Measurements from ENCODE around the gene CRB3. TPM values are rescaled to one million over a fixed set of nuclear protein-coding genes. Genes with fewer than 3 reads are reported as not detected.
A peak's percentile ranks its signal among the peaks of the same experiment; 100 is the strongest.

The CRB3 gene
- total and polyA plus RNA-seq, 4 experiments from 2014 or later, result 4.2 to 10.3 (median 4.7) TPM

DNA sequence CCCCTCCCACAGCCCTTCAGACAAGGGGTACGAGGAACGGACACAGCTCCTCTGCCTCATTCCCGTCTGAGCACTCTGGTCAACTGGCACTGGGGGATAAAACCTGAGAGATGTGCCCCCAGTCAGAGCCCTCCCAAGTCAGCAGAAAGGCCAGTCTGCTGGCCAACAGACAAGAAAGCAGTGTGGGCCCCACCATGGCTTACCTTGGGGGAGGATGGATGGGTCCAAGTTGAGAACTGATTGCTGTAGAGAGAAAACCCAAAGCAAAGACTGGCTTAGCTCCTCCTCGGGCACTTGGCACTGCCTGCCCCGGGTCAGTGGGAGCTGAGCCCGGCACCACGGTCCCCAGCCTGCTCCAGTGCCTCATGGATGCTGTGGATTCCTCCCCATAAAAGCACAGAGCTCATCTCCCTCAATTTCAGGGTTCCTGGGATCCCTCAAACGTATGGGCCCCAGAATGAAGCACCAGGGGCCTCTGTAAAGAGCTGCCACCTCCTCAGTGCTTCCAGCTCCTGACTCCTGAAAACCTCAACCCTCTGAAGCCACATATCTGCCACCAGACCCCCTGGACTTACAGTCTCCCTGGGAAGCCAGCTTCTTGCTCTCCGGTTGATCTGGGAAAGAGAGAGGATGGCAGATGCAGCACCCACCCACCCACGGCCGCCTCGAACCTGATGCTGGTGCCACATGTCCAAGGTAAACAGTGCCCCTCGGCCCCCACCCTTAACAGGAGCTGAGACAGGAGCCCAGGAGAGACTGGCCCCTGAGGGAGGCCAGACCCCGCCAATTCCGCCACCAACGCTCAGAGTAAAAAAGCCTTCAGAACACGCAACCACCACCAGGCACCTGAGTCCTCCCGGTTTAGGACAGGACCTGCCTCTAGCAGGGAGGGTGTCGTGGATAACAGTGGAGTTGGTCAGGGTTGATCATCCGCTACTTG lies 42.7 kb upstream of the CRB3 start:
- Histone ChIP-seq H3K27me3 (ENCODE audit: insufficient read depth, low read length) (no peaks in the 10 kb centered on the region), H3K4me3 (ENCODE audit: low read length in 2 of 2) (no peak overlapping the region), H3K4me1 (ENCODE audit: insufficient read depth, low read length) (peaks cover 37% of the 10 kb centered on the region), H3K9me3 (ENCODE audit: control insufficient read depth in 1 of 2, low read length in 2 of 2) (no peaks in the 10 kb centered on the region), H3K27ac (ENCODE audit: low read depth, low read length) (no peak overlapping the region), H3K36me3 (ENCODE audit: insufficient read depth, low read length) (peaks cover 62% of the 10 kb centered on the region)
- Mint-ChIP-seq H3K4me3 (peak overlapping the region in 1 of 8 donors; percentile 39), H3K4me1 (peaks cover 16 to 37% (median 29%) of the 10 kb centered on the region in 4 donors), H3K27ac (peak overlapping the region in 3 of 7 donors; percentile 13 to 35 (median 17)), H3K27me3 (no peaks in the 10 kb centered on the region), H3K36me3 (peaks cover 16 to 59% of the 10 kb centered on the region in 2 donors), H3K9me3 (peaks cover 0 to 3% (median 0%) of the 10 kb centered on the region in 8 donors)
- intact Hi-C loops (cut with micrococcal nuclease), result loop anchor here (10.0 kb wide), 1 partner anchor 83 kb away; the partner anchor contains the start of gene TUBB4A
- DNase-seq, result no peak
- ChIA-PET POLR2A (ENCODE audit: partially characterized antibody) (interaction anchor here (1.0 to 1.7 kb wide), 2 partner anchors 11 to 27 kb away, joined by 3 to 4 read pairs; no protein-coding TSS in a partner anchor), CTCF (ENCODE audit: partially characterized antibody) (interaction anchor here (1.1 kb wide), 1 partner anchor 9 kb away, joined by 3 read pairs; no protein-coding TSS in a partner anchor)

DNA sequence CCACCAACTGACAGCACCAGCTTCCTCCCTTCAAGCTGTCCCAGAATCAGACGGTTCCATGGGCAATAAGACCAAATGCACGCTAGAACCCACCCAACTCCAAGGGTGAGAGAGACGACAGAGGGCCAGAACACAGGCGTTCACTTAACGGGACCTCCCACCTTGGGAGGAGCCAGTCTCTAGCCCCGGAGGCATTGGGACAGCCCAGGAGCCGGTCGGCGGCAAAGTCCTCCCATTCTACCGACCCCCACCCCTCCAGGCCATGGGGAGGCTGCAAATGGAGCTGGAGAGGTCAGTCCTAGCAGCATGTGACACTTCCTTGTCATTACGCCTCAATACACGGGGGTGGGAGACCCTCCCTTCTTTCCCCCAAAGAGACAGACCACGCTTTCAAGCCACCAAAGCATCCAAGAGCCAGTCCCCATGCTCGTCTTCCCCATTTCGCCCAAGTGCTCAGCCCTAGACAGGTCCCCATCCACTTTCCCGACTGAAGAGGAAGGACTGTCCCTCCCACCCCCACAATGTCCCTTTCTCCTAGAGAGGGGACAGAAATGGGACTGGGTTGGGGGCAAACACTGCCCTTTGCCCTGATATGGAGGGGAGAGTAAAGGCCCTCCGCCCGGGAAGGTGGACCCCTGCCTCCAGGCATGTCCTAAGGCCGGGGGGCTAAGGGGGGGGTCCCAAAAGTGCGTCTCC lies 40.4 kb upstream of the CRB3 start:
- ChIA-PET CTCF (ENCODE audit: partially characterized antibody) (no interaction called here), POLR2A (ENCODE audit: partially characterized antibody) (interaction anchor here (1.0 to 3.8 kb wide), 4 partner anchors 11 to 1632 kb away, joined by 3 to 30 read pairs (median 16); partner anchors contain the start of genes CLPP, FEM1A and GTF2F1)
- H3K4me1 Mint-ChIP-seq, result peaks cover 16 to 37% (median 29%) of the 10 kb centered on the region in 4 donors
- peak overlapping the region; percentile 86 to 94 (median 92) for H3K27ac Mint-ChIP-seq
- H3K27me3 Mint-ChIP-seq, result no peaks in the 10 kb centered on the region
- H3K9me3 Mint-ChIP-seq, result peaks cover 0 to 2% (median 0%) of the 10 kb centered on the region in 8 donors
- Histone ChIP-seq H3K4me3 (ENCODE audit: low read length in 2 of 2) (peak overlapping the region; percentile 69 to 71), H3K27ac (ENCODE audit: low read depth, low read length) (peak overlapping the region; percentile 66), H3K4me1 (ENCODE audit: insufficient read depth, low read length) (peaks cover 38% of the 10 kb centered on the region), H3K9me3 (ENCODE audit: control insufficient read depth in 1 of 2, low read length in 2 of 2) (no peaks in the 10 kb centered on the region), H3K36me3 (ENCODE audit: insufficient read depth, low read length) (peaks cover 39% of the 10 kb centered on the region), H3K27me3 (ENCODE audit: insufficient read depth, low read length) (no peaks in the 10 kb centered on the region)
- DNase-seq, result peak in 1 of 5 donors; percentile 48
- H3K4me3 Mint-ChIP-seq, result peak overlapping the region; percentile 87 to 92 (median 89)
- peaks cover 13 to 46% of the 10 kb centered on the region in 2 donors for H3K36me3 Mint-ChIP-seq
- intact Hi-C loops (cut with micrococcal nuclease), result loop anchor here (10.0 kb wide), 1 partner anchor 81 kb away; the partner anchor contains the start of gene TUBB4A

DNA sequence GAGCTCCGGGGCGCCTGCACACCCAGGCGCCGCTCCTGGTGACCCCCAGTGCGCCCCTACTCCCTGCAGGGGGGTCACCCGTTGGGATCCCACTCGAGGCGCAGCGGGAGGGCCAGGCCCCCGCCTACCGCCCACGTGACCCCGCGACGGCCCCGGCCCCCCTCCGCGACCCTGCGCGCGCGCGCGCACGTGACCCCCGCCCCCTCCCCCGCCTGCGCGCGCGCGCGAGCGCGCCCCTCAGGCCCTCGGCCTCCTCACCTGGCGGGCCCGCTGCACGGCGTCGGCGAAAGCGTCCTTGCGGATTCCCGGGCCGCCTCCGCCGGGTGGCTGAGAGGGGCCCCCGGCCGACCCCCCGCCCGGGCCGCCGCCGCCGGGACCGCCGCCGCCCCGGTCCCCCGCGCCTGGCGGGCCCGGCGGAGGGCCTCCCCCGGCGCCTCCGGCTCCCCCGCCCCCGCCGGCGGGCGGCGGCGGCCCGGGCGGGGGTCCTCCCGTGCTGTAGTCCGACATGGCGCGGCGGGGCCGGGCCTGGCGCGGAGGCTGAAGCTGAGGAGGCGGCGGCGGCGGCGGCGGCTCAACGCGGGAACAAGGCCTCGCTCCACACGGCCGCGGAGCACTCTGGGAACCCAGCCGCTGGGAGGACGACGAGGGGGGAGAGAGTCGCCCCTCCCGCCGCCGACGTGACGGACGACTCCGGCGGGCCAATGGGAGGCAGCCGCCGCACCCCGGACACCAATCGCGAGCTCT lies 39.7 kb upstream of the CRB3 start, which contains the start of gene KHSRP:
Gene KHSRP (minus strand): TSS at position 617 of the 744 bp plus-strand sequence. CDS start 110 bp downstream, at position 507.
- Histone ChIP-seq H3K27ac (ENCODE audit: low read depth, low read length) (peak within 1 kb of the TSS; percentile 66), H3K36me3 (ENCODE audit: insufficient read depth, low read length) (peaks cover 32% of the 10 kb centered on the region), H3K9me3 (ENCODE audit: control insufficient read depth in 1 of 2, low read length in 2 of 2) (no peaks in the 10 kb centered on the region), H3K4me1 (ENCODE audit: insufficient read depth, low read length) (peaks cover 39% of the 10 kb centered on the region), H3K27me3 (ENCODE audit: insufficient read depth, low read length) (no peaks in the 10 kb centered on the region), H3K4me3 (ENCODE audit: low read length in 2 of 2) (peak within 1 kb of the TSS; percentile 69 to 71)
- Mint-ChIP-seq H3K27me3 (no peaks in the 10 kb centered on the region), H3K36me3 (peaks cover 13 to 38% of the 10 kb centered on the region in 2 donors), H3K9me3 (peaks cover 0 to 2% (median 0%) of the 10 kb centered on the region in 8 donors), H3K27ac (peak within 1 kb of the TSS; percentile 90 to 99 (median 94)), H3K4me1 (peaks cover 16 to 37% (median 29%) of the 10 kb centered on the region in 4 donors), H3K4me3 (peak within 1 kb of the TSS; percentile 87 to 92 (median 89))
- intact Hi-C loops (cut with micrococcal nuclease), result loop anchor here (10.0 kb wide), 1 partner anchor 80 kb away; the partner anchor contains the start of gene TUBB4A
- peak in 2 of 5 donors; percentile 13 to 47 for DNase-seq
- ChIA-PET POLR2A (ENCODE audit: partially characterized antibody) (interaction anchor here (0.6 to 3.8 kb wide), 20 partner anchors 12 to 1633 kb away, joined by 3 to 30 read pairs (median 4); partner anchors contain the start of genes ALKBH7, CLPP, DENND1C and FEM1A), CTCF (ENCODE audit: partially characterized antibody) (interaction anchor here (1.0 to 1.1 kb wide), 3 partner anchors 92 to 438 kb away, joined by 3 read pairs; no protein-coding TSS in a partner anchor)

DNA sequence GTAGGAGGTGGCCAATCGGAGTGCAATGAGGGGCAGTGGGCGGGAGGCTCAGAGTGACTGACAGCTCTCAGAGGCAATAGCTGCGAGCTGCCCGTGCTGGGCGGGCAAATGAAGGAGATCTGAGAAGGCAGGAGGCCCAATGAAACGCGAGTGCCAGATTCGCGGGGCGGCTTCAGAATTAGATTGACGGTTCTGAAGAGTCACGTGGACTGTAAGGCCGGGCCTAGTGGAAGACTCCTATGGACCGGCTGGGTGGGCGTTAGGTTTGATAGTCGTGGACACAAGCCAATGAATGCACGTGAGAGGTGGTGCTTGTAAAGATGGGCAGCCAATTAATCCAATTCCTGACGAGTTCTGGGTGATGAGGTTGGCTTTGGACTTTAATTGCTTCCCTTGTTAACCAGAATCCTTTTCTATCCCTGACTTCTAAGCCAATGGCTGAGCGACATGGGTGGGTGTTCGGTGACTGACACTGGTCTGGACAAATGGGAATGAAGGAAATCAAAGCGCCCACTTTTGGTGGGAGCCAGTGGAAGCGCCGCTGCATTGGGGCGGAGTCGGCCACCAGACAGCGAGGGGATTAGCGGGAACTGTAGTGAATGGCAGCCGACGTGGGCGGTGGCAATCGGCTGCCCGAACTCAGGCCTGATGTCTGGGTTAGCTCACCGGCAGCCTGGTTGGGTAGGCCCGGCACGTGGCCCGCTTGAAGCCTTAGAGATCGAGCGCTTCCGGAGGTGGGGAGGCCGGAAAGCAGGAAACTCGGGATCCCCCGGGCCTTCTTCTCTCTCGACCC lies 38.9 kb upstream of the CRB3 start:
- Histone ChIP-seq H3K27ac (ENCODE audit: low read depth, low read length) (peak overlapping the region; percentile 62), H3K9me3 (ENCODE audit: control insufficient read depth in 1 of 2, low read length in 2 of 2) (no peaks in the 10 kb centered on the region), H3K36me3 (ENCODE audit: insufficient read depth, low read length) (peaks cover 24% of the 10 kb centered on the region), H3K4me1 (ENCODE audit: insufficient read depth, low read length) (peaks cover 42% of the 10 kb centered on the region), H3K4me3 (ENCODE audit: low read length in 2 of 2) (peak overlapping the region in 1 of 2 donors; percentile 33), H3K27me3 (ENCODE audit: insufficient read depth, low read length) (no peaks in the 10 kb centered on the region)
- Mint-ChIP-seq H3K27me3 (no peaks in the 10 kb centered on the region), H3K36me3 (peaks cover 8 to 31% of the 10 kb centered on the region in 2 donors), H3K4me1 (peaks cover 16 to 37% (median 29%) of the 10 kb centered on the region in 4 donors), H3K4me3 (peak overlapping the region; percentile 70 to 88 (median 86)), H3K27ac (peak overlapping the region; percentile 81 to 99 (median 94)), H3K9me3 (peaks cover 0 to 2% (median 0%) of the 10 kb centered on the region in 8 donors)
- ChIA-PET POLR2A (ENCODE audit: partially characterized antibody) (interaction anchor here (0.5 to 3.8 kb wide), 20 partner anchors 11 to 1519 kb away, joined by 3 to 30 read pairs (median 4); partner anchors contain the start of genes ALKBH7, CLPP, DENND1C and GPR108), CTCF (ENCODE audit: partially characterized antibody) (interaction anchor here (1.0 to 1.1 kb wide), 4 partner anchors 80 to 437 kb away, joined by 3 to 4 read pairs (median 3); no protein-coding TSS in a partner anchor)
- peak; percentile 98 to 100 (median 100) for DNase-seq
- intact Hi-C loops (cut with micrococcal nuclease), result loop anchor here (1.0 to 10.0 kb wide), 5 partner anchors 32 to 80 kb away; partner anchors contain the start of genes CLPP, GTF2F1 and TUBB4A

DNA sequence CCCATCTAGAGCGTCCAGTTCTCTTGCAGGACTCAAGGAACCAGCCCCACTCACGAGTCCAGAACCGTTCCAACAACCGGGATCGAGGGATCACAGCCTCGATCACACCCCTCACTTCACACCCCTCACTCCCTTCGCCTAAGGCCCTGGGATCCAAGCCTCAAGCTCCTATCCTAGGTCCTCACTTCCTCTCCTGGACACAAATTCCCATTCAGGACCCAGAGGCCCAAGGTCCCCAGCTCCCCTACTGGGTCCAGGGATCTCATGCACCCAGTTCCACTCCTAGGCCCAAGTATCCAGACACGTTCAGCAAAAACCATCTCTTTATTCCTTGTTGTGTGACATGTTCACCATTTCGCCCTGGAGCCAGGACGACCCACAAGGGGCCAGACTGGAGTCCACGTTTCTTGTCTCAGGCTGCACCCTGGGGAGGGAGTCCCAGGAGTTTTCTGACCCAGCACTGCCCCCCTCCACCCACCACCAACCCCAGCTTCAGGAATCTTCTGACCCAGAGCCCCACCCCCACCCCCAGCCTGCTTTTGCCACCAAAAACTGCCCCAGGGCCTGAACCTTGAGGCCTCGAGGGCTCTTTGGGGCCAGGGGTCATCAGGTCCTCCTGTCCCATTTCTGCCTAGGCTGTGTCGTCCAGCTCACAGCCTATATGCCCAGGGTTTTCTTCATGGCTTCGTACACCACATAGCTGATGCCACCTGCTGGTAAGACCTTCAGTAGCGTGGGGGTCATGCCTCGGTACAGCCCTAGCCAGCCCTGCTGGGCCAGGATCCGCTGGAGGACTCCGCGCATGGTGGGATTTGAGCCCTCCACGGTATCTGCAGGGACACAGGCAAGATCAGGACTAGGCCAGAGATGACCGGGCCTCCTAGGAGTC lies 38.1 kb upstream of the CRB3 start:
- Histone ChIP-seq H3K4me1 (ENCODE audit: insufficient read depth, low read length) (peaks cover 42% of the 10 kb centered on the region), H3K36me3 (ENCODE audit: insufficient read depth, low read length) (peaks cover 16% of the 10 kb centered on the region), H3K27ac (ENCODE audit: low read depth, low read length) (peak overlapping the region; percentile 62), H3K9me3 (ENCODE audit: control insufficient read depth in 1 of 2, low read length in 2 of 2) (no peaks in the 10 kb centered on the region), H3K4me3 (ENCODE audit: low read length in 2 of 2) (peak overlapping the region in 1 of 2 donors; percentile 33), H3K27me3 (ENCODE audit: insufficient read depth, low read length) (no peaks in the 10 kb centered on the region)
- Mint-ChIP-seq H3K4me1 (peaks cover 16 to 37% (median 29%) of the 10 kb centered on the region in 4 donors), H3K9me3 (peaks cover 0 to 2% (median 0%) of the 10 kb centered on the region in 8 donors), H3K27me3 (no peaks in the 10 kb centered on the region), H3K27ac (peak overlapping the region; percentile 81 to 99 (median 94)), H3K36me3 (peaks cover 1 to 22% of the 10 kb centered on the region in 2 donors), H3K4me3 (peak overlapping the region; percentile 64 to 88 (median 79))
- DNase-seq, result no peak
- ChIA-PET CTCF (ENCODE audit: partially characterized antibody) (interaction anchor here (1.0 kb wide), 1 partner anchor 79 kb away, joined by 4 read pairs; no protein-coding TSS in a partner anchor), POLR2A (ENCODE audit: partially characterized antibody) (interaction anchor here (0.5 to 3.8 kb wide), 6 partner anchors 33 to 739 kb away, joined by 3 to 30 read pairs (median 23); partner anchors contain the start of genes ALKBH7, CLPP, DENND1C and GTF2F1)
- intact Hi-C loops (cut with micrococcal nuclease), result loop anchor here (1.0 to 10.0 kb wide), 5 partner anchors 33 to 79 kb away; partner anchors contain the start of genes CLPP, GTF2F1 and TUBB4A
